GM03348 (cell line): ENCODE results near the gene EIF2S2.

Experiments used
- DNase-seq: peaks from one replicate; pipeline ENCODE4 v3.0.0; 2012; ENCODE audit warnings: low spot score

The EIF2S2 gene

DNA sequence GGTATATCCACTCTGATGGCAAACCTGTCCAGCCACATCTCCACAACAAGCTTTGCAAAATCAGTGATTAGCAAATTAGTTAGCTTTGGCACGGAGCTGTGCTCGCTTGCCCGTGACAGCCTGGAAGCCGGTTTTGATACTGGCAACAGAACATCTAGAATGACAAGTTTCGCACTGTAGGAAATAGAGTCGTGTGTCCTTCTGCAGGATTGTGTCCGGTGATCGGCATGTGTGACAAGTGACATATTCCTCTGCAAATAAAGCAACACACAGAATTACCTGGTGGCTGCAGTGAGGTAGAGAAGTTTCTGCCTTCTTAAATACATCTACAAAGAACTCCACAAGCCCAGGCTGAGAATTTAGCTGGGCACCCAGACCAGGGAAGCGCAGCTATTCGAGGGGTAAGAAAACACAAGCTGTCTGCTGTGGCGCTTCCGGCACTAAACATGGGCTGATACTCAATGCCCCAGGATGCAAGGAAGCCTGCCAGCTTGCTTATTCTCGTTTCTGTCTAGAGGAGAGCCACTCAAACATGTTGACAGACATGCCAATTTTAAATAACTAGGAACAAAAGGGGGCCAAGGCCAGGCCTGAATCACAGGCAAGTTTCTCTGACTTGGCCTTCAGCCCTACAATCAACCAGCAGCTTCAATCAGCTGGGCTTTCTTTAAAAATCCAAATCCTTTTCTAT, 22.2 kb downstream of the EIF2S2 start:
- DNase-seq = no peak

DNA sequence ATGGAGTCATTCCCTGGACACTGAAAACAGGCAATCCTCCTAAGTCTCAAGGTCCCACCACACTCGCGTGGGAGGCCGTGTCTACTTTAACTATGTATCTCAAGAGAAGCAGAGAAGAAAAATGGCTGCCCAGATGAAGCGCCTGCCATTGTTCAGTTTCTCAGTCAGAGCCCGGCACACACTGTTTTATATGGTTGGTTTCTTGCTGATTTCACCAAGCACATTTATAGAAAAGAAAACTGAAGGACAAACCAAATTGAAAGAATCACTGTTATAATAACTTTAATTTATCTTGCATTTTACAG, 22.9 kb downstream of the EIF2S2 start:
- DNase-seq = no peak

DNA sequence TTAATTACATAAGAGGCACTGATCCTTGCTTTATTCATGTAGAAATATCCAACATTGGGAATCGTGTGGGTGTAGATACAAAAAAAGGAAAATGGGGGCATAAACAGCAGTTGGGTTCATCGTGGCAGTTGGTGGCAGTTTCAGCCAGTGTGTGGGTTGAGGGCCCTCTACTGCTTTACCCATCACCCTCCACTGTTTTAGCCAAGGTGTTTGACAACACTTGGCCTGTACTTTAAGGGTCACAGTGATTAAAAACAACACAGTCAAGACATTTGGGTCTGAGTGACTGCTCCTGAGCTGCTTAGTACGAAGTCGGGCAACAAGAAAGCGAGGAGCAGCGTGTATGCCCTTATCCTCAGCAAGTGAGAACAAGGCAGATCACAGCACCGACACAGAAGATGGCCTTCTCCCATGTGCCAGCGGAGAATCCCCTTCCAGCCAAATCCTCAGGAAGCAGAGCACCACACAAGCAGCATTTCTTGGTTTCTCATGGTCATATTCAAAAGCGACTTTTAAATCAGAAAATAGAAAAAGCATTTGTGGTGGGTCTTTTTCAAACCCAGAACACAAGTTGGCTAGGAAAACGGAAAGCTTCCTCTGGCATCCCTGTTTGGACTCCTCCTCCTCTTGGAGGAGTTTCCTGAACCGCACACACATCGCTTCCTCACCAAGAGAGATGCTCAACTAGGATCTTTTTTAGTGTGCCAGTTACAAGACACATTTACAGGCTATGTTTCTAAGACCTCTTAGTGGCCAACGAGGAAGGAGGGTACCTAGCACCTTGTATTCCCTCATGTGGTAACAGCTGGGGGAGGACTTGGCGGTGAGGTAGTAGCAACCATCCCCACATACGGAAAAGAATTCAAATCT, 23.5 kb downstream of the EIF2S2 start:
- DNase-seq = no peak

DNA sequence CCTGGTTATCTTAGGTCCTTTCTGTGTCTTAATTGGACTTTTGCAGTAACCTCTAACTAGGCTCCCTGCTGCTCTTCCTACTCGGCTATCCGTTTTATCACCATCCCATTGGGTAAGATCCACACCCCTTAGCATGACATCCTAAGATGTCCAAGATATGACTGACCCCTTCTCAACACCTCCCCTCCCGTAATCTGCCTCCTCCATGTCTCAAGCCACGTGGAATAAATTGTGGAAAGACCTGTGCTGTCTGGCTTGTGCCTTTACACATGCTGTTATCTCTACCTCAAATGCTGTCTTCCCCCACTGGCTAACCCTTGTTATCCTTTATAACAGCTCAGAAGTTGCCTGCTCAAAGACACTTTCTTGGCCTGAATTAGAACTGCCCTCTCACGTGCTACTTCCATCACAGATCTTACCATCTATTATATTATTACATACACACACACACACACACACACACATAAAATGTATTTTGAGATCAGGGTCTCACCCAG, 26.5 kb downstream of the EIF2S2 start:
- no peak for DNase-seq

DNA sequence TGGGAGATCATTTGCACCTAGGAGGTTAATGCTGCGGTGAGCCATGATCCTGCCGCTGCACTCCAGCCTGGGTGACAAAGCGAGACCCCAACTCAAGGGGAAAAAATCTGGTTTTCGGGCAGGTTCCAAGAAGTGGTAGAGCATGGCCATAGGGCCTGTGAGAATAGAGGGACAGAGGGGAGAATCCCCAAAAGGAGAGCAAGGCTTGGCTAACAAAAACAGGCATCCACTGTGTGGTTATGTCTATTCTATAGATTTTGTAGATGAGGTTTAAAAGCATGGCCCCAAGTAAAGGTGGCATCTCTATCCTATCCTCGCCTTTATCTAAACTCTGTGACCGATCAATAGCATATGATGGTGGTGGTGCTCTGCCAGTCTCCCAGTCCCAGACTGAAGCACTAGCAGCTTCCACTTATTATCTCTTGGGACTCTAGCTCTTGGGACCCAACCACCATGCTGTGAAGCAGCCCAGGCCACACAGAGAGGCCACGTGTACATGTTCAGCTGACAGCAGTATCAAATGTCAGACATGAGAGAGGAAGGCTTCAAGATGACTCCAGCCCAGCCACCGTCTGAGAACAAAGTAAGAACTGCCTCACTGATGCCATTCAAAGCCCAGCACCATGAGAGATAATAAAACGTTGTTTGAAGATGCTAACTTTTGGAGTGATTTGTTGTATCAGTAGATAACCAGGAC, 27.7 kb downstream of the EIF2S2 start:
- DNase-seq = no peak

DNA sequence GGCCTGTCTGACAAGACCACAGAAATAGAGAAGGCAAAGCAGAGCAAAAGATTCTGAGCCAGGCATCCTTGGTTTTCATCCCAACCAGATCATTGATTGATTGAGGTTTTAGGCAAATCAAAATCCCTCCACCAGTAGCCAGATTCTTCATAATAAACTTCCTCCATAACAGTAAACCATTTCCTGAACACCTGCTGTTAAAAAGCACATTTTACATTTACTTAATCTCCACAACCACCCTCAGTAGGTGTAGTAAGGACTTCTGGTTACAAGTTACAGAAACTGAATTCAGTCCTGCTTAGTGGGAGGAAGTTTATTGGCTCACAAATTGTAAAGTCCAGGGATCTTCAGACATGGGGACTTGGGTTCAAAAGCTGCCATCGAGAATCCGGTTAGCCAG, 28.3 kb downstream of the EIF2S2 start:
- no peak for DNase-seq

DNA sequence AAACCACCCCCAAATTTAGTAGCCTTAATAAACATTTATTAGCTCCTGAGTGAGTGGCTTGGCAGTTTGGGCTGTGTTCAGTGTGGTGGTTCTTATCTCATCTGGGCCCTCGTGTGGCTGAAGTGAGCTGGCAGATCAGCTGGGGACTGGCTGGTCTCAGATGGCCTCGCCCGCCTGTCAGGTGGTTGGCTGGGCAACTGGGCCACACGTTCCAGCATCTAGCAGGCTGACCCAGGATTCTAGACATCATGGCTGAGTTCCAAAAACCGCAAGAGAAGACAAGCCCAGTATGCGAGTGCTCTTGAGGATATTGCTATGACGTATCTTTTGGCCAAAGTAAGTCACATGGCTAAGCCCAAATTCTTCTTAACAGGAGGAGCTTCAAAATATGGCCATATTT, 28.9 kb downstream of the EIF2S2 start:
- DNase-seq = peak; percentile 92

DNA sequence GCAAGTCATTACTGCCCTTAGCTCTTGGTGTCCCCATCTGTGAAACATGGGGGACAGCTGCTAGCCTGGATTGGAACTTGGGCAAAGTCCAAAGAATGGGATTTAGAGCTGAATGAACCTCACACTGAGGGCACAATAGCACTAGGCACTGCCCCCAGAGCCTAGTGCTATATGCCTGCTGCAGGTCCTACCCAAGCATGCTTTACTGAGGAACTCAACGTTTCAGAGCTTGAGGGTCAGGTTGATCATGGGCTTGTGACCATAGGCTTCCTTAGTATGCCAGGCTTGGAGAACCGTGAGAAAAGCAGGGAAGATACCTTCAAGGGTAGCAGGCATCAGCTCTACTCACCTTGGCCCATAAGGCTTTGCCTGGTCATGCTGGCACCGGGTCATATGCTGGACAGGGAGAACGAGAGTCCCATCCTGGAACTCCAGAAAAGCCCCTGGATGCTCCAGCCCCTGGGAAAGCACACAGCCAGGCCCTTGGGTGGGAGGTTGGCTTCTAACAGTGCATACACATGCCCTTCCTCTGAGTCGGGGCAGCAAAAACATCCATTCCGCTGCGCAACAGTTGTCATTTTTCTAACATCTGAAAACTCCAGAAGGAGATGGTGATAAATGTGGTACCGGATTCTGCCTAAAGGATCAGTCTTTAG, 29.7 kb downstream of the EIF2S2 start:
- no peak for DNase-seq

DNA sequence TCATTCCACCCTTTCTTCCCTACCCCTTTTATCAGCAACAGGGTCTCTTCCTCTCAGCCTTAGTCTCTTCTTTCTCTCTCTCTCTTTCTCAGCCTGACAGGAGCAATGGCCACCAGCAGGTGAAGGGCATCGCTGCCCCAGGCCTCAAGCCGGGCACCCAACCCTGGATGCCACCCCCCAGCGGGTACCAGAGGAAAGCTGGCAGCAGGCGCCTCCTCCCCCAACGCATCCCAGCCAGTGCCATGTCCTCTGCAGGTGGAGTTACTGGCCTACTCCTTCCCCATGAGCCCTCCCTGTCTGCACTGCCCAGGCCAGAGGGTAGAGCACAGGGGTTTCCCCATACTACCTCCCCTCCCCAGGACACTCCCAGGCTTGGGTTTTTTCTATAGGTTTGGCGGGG, 32.2 kb downstream of the EIF2S2 start:
- no peak for DNase-seq

DNA sequence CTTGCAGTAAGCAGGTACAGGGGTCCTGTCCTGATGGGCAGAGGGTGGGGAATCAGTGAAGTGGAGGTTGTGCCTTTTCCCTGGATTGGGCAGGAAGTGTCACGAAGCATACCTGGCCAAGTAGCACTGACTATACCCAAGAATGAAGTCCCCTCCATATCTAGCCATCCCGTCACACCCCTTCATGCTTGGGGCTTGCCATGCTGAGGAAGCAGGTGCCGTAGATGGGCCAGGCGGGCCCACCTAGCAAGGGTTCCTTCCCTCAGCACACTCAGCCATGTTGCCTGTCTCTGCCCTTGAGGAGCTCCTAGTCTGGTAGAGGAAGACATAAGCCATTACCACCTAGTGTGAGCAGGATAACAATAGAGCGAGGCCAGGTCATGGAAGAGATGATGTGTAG, 33.5 kb downstream of the EIF2S2 start:
- DNase-seq = no peak

DNA sequence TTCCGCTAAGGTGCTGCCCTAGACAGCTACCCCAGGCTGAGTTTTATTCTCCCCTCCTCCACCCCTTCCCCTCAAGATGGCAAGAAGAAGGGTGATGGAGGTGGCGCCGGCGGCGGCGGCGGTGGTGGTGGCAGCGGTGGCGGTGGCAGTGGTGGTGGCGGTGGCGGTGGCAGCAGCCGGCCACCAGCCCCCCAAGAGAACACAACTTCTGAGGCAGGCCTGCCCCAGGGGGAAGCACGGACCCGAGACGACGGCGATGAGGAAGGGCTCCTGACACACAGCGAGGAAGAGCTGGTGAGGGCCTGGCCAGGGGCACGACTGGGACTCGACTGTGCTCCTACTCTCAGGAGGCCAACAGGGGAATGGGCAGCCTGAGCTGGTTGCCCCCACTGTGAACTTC, 35.1 kb downstream of the EIF2S2 start:
- no peak for DNase-seq

DNA sequence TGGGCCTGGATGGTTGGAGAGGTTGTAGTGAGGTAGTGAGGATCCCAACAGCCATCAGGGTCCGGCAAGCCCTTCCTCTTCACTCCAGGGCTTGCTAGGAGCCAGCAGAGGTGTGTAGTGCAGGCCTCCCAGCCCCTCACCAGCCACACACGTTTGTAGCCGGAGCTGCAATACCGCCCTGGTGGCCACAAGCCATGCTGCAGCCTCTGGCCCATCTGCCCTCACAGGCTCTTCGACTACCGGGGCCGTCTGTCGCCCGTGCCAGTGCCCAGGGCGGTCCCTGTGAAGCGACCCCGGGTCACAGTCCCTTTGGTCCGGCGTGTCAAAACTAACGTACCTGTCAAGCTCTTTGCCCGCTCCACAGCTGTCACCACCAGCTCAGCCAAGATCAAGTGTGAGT, 36.4 kb downstream of the EIF2S2 start:
- no peak for DNase-seq

DNA sequence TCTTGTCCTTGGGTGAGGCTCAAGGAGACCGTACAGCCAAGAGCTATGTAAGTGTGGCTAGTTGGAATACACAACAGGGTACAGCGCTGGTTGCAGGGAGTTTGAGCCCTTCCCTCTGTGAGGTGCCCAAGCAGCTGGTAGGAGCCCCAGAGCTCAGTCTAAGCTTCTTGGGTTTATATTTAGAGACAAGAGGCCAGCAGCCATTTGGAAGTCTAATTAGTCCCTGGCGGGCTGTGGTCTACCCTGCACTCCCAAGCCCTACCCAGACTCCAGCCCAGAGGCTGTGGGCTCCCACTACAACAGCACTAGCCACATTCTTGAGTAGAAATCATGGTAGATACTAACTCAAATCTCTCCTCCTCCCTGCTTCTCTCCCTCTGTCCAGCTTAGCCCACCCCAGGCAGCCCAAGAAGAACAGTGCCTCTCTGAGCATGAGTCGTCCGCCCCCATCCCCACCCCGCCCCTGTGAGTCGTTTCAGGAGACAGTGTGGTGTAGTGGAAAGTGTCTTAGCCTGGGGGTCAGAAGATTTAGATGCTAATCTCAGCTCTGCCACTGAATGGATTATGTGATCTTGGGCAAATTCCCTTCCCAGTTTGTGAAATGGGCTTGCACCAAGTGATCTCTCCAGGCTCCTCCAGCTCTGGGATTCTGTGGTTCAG, 37.8 kb downstream of the EIF2S2 start:
- DNase-seq = peak; percentile 34

DNA sequence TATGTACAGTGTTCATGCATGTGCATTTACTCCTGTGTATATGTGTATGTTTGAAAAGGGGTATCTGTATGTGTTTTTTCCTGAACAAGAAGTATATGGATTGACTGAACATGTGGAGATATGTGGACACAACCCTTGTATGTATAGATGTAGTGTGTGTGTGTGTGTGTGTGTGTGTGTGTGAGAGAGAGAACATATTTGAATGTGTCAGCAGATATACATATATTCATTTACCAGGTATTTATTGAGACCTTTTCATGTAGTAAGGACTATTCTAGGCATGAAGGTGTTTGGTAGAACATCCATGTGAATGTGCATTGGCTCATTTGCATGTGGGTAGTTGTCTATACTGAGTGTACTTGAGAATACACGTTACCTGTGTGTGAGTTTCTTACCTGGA, 39.3 kb downstream of the EIF2S2 start:
- DNase-seq = no peak

DNA sequence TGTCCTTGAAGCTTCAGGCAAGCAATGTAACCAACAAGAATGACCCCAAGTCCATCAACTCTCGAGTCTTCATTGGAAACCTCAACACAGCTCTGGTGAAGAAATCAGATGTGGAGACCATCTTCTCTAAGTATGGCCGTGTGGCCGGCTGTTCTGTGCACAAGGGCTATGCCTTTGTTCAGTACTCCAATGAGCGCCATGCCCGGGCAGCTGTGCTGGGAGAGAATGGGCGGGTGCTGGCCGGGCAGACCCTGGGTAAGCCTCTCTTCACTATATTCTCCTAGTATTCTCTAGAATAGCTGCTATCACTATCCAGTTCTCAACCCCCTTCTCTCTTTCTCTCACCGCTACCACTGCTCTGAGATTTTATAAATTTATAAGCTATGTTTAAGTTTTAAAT, 40.0 kb downstream of the EIF2S2 start:
- no peak for DNase-seq

DNA sequence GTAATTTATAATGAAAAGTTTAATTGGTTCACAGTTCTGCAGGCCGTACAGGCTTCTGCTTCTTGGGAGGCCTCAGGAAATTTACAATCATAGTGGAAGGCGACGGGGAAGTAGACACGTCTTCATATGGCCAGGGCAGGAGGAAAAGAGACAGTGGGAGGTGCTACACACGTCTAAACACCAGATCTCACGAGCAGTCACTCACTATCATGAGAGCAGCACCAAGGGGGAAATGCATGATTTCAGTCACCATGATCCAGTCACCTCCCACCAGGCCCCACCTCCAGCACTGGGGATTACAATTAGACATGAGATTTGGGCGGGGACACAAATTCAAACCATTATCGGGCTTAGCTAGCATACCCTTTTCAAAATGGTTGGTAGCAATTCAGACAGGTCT, 41.2 kb downstream of the EIF2S2 start:
- DNase-seq = no peak

DNA sequence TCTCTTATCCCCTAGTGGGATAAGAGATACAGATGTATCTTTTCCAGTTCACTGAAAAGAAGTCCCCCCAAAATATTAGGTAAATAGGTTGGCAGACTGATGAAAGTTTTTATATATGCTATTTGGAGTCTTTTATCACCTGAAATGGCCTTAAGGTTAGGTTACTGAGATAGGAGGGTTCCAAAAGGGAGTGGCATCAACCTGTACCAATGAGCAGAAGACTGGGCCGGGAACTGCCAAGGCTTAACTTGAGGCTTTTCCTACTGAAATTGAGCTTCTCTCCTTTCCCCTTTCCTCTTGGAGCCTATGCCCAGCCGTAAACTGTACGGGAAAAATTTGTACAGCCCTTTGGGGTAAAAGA, 42.0 kb downstream of the EIF2S2 start:
- DNase-seq = no peak

DNA sequence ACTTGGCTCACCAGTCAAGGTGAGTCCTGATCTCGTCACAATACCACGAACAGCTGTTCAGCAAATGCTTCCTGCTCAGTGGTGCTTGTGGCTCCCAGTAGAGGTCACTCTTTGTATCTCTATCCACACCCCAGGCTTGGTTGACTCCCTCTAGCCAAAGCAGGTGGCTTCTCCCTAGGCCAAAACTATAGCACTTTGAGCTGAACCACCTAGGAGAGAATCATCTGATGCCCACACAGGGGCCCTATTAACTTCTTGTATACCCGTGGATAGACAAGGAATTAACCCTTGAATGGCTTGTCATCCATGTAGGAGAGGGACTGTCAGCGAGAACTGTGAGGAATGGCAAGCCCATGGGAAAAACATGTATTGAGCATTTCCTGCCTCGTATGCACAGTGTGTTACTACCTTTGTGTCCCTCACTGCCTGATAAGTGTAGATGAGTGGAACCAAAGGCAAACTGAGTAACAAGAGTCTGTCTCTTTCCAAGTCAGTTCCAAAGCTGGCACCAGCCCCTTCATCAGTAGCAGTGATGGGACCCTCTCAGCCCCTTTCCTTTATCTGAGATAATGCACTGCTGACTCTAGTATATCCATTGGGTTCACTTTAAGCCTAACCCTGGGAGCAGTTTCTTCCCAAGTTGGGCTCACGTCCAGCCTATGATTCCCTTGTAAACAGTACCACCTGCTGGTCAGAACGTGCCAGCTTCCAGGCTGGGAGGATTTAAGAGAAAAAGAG, 42.5 kb downstream of the EIF2S2 start:
- peak; percentile 83 for DNase-seq

DNA sequence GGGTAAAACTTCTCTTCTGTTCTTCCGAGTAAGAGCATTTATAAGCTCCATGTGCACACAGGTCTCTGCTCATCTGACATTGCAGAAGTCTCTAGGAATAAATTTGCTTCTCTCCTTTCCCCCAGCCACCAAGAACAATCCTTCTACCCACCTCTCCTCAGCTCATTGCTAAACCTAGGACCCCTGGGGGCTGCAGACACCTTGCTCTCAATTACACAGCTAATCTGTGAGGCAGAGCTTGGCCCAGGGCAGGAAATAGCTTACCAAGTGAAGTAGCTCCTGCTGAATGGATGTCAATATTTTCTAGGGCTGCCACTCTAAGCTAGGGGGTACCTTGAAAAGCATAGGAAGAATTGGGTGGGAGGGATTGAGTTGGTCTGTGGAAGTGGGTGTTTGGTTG, 44.0 kb downstream of the EIF2S2 start:
- DNase-seq = no peak

DNA sequence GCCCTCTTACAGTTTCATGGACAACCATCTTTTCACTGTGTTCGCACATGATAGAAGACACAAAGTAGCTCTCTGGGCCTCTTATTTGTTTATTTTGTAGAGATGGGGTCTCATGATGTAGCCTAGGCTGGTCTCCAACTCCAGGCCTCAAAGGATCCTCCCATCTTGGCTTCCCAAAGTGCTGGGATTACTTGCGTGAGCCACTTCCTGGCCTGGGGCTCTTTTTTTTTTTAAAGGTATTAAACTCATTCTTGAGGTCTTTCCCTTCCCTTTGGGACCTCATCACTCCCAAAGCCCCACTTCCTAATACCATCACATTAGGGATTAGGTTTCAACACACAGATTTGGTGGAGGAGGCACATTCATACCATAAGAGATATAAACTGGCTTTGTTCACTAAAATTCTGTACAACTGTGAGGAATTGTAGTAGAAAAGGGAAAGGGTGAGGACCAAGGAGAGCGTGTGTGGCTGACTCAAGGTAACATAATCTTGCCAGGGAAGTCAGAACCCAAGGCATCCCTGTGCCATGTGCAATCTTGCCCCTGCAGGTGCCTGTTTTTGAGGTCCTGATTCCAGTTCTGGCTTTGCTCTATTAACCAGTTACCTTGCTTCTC, 45.5 kb downstream of the EIF2S2 start:
- no peak for DNase-seq

DNA sequence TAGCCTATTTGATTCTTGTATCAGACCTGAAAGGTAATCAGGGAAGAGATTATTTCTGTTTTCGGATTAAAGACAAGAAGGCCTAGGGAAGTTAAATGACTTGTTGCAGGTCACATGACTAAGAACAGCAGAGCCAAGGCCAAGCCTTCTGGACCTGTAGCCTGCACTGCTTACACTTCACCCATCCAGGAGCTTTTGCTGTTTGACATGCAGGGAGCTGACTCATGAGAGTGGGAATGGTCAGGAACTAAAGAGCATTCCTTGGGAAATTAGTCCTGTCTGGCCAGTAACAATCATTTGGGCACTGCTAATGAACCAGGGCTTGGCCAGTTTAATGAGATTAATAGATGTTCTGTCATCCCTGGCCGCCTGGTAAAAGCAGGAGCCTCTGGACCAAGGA, 46.8 kb downstream of the EIF2S2 start:
- peak; percentile 63 for DNase-seq
